Measurements from ENCODE around the gene KIF3A.
"Not testable (repeated sequence)": the region's sequence is repeated elsewhere in the genome, so short reads cannot be mapped to it uniquely, and the experiment has no call there.

KIF3A gene

DNA sequence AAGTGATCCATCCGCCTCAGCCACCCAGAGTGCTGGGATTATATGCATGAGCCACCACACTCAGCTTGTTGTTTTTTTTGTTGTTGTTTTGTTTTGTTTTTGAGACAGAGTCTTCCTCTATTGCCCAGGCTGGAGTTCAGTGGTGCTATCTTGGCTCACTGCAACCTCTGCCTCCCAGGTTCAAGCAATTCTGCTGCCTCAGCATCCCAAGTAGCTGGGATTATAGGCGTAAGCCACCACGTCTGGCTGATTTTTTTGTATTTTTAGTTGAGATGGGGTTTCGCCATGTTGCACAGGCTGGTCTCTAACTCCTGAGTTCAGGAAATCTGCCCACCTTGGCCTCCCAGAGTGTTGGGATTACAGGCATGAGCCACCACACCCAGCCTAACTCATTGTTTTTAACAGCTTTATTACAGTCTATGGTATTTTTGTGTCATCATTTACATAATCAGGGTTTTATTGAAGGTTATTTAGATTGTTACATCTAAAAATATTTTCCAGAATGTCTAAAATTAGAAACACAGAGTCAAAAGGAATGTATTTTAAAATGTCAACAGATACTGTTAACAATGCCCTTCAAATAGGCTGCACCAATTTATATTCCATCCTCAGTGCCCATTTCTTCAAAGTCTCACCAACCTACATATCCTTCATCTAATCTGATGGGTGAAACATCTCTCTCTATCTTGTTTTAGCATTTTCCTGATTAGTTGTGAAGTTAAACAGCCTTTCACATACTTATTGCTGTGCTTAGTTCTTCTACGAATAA is 18.6 kb downstream of the KIF3A start:
- no peak for DNase-seq (ENCODE audit: low spot score)

DNA sequence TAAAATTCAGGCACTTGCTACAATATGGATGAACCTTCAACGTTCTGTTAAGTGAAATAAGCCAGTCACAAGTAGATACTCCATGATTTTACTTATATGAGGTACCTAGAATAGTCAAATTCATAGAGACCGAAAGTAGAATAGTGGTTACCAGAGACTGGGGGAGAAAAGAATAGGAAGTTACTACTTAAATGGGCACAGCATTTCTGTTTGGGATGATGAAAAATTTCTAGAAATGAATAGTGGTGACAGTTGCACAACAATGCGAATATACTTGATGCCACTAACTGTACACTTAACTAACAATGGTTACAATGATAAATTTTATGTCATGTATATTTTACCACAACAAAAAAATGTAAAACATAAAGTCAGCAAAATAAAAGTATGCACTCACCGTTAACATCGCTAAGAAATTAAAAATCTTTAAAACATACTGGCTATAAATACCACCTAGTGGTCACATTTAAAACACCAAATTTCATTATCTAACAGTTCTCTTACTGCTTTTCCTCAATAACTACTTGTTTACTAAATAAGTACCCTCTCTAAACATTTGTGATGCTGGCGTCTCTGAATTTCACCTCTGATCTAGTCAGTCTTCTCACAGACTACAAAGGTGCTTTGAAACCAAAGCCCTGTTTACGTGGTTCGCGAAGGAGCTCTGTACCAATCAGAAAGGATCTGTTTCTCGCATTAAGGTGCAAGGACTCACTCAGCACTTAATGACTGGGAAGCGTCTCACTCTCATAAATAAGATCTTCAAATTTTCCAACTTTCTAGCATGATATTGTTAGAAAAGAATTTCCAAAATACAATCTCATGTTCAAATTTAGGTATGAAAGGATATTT is 22.7 kb downstream of the KIF3A start:
- peak; percentile 2 for DNase-seq (ENCODE audit: low spot score)

DNA sequence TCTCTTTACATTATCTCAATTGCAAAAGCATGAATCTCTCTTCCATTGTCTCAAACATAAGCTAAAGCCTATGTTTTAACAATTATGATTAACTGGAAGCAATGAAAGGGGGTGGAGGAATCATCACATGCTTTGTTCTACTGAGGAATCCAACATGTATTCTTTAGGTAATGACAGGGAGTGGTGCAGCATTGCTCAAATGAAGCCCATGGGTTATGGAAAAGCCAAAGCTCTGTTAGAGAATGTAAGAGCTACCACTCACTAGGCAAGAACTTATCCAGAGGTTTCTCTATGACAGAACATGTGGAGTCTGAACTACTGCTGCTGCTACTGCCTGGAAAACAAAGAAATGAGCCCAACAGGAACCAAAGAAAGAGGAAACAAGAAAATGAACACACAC is 28.7 kb downstream of the KIF3A start:
- DNase-seq (ENCODE audit: low spot score), result no peak

DNA sequence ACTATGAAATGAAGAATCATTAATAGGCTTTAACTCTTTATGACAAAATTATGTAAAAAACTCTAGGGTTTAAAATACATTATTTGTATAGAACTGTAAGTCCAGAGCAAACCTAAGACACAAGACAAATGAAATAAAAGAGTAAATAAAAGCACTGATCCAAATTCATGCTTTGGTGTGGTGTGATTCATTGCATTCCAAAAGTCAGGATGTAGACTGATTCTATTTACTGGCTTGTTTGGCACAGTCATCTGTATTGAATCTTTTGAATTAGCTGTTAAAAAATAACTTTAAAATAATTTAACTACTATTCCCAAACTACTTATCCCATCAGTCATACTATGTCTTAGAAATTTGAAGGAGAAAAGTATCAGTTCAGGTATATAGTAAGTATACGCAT is 32.5 kb downstream of the KIF3A start:
- peak; percentile 67 for DNase-seq (ENCODE audit: low spot score)

DNA sequence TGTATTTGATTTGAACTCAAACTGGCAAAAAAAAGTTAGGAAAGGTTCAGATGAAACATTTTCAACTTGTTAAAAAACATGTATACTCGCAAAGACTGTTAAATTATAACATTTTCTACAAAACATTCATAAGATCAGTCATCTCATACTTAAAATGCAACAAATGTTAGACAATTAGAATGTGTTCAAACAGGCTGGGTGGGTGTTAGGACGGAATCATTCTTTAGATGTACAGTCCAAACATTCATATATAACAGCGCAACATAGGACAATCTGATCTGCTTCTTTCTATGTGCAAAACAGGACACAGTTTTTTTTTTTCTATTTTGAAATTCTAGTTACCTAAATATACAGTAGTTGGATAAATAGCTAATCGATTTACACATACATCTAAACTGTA is 41.4 kb downstream of the KIF3A start:
- no peak for DNase-seq (ENCODE audit: low spot score)

DNA sequence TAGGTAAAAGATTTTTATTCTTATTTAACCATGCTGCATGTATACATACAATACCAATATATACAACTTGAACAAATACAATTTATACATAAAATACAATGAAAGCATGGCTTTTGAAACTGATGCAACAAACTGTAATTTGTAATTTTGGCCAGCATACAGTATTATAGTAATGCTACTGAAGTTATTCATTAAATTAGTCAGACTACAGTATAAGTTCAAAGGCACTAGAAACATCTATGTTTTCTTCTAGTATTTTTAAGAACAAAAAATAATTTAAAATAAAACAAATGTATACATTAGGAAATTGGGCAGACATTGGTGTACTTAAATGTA is 44.7 kb downstream of the KIF3A start:
- no peak for DNase-seq (ENCODE audit: low spot score)

DNA sequence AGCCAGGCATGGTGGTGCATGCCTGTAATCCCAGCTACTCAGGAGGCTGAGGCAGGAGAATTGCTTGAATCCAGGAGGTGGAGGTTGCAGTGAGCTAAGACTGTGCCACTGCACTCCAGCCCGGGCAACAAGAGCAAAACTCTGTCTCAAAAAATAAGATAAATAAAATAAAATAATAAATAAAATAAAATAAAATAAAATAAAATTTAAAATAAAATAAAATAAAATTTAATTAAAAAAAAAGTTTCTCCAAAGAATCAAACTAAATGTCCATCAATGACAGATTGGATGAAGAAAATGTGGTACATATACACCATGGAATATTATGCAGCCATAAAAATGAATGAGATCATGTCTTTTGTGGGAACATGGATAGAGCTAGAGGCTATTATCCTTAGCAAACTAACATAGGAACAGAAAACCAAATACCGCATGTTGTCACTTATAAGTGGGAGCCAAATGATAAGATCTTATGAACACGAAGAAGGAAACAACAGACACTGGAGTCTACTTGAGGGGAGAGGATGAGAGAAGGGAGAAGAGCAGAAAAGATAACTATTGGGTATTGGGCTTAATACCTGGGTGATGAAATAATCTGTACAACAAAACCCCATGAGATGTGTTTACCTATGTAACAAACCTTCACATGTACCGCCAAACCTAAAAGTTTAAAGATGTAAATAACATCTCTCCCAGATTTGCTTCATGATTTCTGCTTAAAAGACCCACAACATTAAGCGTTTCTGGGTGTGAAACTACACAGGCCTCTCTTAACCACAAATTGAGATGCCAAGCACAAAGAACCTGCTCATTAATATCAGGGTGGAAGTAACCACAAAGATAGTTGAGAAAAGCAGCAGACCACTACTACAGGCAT is 45.4 kb downstream of the KIF3A start:
- not testable (repeated sequence) for DNase-seq (ENCODE audit: low spot score)

DNA sequence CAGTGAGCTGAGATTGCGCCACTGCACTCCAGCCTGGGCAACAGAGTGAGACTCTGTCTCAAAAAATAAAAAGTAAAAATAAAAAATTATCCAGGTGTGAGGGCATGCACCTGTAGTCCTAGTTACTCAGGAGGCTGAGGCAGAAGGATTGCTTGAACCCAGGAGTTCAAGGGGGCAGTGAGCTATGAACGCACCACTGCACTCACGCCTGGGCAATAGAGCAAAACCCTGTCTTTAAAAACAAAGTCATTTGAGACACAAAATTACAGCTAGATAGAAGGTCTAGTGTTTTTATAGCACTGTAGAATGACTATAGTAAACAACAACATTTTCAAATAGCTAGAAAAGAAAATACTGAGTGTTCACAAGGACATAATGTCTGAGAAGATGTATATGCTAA is 47.2 kb downstream of the KIF3A start:
- no peak for DNase-seq (ENCODE audit: low spot score)

DNA sequence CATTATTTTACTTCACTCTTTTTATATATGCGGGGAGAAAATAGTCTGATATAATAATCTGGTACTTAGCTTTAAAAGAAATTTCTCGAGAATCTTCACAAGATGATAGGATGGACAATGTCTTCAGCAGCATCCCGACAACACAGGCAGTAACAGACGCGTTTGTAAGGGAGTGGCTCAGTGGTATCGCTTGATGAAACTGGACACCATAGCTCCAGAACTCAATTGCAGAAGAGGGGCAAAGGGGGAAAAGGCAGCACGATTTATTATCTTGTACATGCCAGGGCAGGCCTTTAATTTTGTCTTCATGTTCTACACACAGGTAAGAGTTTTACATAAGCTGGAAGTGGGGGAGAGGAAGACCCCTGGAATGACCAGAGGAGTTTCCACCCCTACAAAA is 47.8 kb downstream of the KIF3A start:
- no peak for DNase-seq (ENCODE audit: low spot score)

DNA sequence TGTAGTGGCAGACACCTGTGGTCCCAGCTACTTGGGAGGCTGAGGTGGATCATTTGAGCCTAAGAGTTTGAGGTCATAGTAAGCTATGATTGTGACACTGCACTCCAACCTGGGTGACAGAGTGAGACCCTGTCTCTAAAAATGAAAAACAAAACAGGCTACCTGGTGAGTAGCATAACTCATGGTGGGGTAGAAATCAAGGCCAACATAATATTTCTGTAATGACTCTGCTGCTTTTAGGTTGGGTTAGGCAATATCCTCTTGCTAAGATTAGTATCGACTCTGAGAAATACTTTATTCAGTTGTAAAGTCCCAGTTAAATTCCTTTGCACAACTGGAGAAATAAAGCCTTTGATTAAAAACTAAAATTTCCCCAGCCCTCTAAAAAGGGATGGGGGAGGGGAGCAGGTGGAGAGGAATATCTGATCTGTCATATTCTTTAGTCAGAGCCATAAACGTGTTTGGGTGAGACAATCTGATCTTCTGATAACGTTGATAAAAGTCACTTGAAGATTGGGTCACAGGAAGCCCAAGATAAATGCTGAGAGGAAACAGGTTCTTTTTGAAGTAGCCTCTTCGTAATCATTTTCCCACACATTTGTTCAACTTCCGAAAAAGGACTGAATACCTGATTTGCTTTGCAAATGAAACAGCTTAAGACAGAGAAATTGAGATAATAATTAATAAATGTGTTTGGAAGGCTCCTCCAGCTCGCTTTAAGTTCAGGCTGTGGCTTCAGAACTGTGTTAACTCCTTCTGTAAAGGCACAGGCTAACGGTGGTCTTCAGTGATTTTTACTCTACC is 48.6 kb downstream of the KIF3A start:
- no peak for DNase-seq (ENCODE audit: low spot score)

DNA sequence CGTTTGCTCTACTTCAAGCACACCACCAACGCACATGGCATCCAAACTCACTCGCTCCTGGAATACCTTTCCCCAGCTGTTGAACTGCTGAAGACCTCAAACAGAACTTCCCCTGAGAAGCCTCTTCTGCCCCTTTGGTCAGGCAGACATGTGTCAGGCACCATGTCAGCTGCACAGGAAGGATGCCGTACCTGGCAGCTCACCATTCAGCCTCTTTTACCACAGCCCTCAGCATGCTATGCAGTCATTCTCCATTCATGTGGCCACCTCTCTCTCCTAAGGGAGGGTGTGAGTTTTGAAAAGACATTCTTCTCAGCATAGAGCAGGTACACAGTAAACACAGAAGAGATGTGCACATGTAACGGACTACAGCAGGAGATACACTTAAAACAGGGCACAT is 49.4 kb downstream of the KIF3A start:
- DNase-seq (ENCODE audit: low spot score), result no peak

DNA sequence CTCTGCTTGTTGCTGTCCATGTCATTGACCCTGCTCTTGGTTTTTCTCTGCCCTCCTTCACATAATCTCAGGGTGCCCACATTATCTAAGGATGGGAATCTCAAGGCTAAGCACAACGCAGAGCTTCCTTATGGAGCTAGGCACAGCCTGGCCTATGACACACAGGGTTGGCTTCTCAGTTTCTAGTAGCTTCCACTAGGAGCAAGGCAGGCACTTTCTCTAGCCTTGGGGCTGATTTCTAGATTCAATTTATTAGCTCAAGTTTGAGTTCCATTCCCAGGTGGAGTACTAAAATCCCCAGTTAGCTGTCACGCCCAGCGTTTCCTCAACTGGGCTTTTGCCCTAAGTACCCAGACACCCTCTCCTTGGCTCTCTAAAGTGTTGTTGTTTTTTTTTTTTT is 51.2 kb downstream of the KIF3A start:
- DNase-seq (ENCODE audit: low spot score), result no peak

DNA sequence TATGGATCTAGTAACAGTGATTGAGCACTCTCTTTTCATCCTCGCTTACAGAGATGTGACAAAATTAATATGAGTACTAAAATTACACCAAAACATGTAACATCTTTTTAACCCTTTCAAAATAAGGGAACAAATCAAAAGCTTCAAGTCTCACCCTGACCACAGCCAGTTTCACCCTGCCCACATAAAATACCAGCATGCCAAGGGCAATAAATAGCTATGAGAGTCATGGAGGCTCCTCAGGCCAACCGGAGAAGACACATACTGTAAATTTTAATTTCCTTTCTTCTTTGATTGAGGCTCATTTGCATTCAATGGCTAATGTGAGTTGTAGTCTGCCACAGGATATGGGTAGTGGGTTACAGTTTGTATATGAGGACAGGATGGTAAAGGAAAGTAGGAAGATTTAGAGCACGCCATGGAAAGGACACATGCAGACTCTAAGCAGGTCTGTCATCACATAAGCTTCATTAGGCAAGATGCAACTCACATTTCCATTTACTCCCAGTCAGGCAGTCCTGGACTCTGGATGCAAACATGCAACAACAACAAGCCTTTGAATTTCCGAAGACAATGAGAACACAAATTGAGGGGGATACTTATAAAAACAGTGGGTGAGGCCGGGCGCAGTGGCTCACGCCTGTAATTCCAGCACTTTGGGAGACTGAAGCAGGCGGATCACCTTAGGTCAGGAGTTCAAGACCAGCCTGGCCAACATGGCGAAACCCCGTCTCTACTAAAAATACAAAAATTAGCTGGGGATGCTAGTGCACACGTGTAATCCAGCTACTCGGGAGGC is 52.2 kb downstream of the KIF3A start:
- DNase-seq (ENCODE audit: low spot score), result no peak

DNA sequence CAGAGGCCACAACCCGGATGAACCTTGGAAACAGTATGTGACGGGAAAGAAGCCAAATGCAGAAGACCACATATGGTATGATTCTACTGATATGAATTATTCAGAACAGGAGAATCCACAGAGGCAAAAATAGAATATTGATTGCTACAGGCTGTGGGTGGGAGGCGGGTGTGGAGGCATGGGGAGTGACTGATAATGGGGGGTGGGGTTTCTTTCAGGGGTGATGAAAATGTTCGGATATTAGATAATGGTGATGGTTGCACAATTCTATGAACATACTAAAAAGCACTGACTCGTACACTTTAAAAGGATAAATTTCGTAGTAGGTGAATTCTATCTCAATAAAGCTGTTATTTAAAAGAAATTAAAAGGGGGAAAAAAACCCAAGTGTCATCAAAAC is 52.9 kb downstream of the KIF3A start:
- no peak for DNase-seq (ENCODE audit: low spot score)

DNA sequence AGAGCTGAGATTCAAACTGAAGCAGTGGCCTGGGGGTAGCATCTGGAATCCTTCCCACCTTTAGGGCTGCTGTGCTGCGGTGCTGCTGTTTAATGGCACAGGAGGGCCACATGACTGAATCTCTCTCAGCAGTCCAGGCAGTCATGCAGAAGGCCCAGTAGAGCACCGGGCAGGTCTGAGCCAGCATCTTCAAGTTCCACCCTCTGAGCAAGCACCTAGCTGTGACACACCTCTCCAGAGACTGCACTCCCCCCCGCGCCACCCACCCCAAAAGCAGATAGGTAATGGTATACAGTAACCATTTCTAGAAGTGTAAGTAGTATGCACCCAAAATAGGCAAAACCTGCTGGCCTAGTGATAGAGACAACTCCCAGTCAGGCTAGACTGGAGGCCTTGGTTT is 55.4 kb downstream of the KIF3A start:
- DNase-seq (ENCODE audit: low spot score), result no peak

DNA sequence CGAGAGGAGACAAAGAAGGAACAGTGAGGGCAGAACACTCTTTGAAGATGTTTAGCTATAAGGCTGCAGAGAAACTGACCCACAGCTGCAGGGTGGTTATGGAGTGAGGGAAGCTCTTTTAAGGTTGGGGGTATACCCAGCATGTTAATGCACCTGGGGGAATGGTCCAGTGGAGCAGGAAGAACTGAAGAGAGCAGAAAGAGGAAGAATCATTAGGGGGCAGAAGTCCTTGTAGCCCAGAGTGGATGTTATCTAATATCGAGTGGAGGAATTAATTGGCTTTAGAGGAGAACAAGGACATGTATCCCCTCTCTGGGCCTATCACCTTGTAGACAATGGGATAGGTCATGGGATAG is 55.9 kb downstream of the KIF3A start:
- no peak for DNase-seq (ENCODE audit: low spot score)

DNA sequence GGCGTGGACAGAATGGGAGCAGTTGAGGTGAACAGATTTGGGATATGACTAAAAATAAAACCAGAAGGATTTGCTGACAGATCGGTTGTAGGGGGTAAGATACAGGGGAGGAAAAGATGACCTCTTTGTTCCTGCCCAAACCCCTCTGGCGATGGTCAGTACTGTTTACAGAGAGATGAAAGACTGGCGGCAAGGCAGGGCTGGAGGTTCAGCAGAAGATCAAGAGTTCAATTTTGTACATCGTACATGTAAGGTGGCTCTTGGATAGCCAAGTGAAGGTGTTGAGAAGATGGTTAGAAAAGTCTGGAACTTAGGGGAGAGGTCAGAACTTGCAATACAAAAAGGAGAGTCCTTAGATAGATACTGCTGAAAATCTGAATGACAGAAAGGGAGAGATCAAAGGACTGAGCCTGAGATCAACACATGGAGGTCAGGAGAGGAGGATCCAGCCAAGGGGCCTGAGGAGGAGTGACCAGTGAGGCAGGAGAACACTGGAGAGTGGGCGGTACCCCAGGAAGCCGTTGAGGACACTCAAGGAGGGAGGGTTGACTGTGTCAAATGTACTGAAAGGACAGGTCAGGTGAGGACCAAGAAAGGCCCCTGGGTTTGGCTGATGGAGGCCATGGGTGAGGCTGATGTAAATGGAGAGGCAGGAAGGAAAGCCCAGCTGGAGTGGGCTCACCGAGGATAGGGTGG is 56.4 kb downstream of the KIF3A start:
- DNase-seq (ENCODE audit: low spot score), result no peak

DNA sequence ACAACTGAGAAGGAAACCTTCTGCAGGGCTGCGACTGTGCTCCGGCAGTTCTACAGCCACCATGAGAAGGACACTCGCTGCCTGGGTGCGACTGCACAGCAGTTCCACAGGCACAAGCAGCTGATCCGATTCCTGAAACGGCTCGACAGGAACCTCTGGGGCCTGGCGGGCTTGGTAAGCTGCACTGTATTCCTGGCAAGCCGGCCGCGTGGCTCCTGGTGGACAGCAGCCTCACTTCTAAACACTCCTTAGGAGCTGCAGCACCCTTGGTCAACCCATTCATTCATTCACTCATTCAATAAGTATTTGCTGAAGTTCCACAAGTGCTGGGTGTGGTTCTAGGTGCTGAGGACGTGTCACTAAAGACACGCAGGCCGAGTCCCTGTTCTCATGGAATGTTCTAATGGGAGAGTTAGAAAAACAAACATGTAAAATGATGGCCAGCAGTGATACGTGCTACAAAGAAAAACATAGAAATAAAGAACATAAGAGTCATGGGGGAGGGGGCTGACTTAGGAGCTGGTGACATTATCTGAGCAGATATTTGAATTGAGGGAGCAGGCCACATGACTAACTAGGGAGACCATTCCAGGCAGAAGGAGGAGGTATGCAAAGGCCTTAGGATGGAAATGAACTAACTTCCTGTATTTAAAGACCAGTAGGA is 57.5 kb downstream of the KIF3A start:
- DNase-seq (ENCODE audit: low spot score), result no peak

DNA sequence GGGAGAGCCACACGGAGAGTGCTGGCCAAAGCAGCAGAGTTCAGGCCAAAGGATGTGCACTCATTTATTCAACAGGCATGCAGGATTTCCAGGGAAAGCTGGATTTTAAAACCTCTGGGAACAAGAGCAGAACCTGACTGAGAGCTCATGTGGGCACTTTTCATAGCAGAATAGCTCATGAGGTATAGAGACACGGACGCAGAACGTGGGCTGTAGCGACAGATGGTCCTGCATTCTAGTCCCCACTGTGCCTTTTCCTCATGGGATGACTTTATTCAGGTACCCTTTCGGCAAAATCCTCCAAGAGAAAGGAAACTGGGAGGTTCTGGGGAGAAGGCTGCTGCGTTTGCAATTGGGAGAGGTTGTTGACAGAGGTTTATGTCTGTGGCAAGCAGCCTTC is 58.2 kb downstream of the KIF3A start:
- no peak for DNase-seq (ENCODE audit: low spot score)

DNA sequence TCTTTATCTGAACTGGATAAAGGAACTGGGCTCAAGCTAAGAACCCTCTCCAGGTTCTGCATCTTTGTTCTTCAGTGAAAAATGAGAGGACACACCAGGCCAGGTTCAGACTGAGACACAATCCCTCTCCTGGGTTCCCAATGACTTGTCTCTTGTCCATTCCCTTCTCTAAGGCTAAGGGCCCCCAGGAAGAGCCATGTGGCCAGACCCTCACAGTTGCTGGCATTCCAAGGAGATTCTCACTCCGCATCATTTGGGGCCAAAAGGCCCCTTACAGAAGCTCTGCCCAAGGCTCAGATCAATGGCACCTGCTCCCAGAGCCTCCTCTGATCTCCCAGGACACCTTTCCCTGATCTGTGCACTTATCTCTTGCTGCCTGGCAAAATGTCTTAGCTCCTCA is 58.6 kb downstream of the KIF3A start:
- no peak for DNase-seq (ENCODE audit: low spot score)
